Loucy (cell line): ENCODE measurements around the gene EPHB1.

Experiments
- CTCF ChIP-seq: fragments of 200-600 bp; sonication (generic); conservative IDR thresholded peaks from 2 replicates; pipeline ENCODE4 v1.5.1; 2014; ENCODE audit warnings: mild to moderate bottlenecking, antibody characterized with exemption, low read length
- EZH2phosphoT487 ChIP-seq: fragments of 200-600 bp; IDR thresholded peaks from 2 replicates; pipeline ENCODE4 v1.6.1; 2018; ENCODE audit warnings: antibody characterized with exemption, mild to moderate bottlenecking, moderate library complexity, borderline replicate concordance

DNA sequence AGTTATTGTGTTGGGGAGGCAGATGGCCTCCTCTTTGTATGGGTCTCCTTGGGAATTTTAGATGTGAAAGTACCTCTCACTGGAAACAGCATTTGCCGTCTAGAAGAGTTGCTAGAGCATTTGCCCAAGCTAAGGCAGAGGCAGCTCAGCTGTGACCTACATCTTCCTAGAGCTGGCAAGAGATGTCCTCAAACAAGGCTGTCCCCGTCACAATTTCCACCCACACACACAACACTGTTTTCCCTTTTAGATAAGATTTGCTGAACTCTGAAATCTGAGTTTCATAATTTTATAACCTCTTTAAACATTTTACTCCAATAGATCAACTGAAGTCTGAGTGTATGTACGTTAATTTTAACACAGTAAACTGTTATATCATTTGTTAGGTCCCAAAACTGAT lies 352.6 kb downstream of the EPHB1 start:
- no peak for TF ChIP-seq CTCF
- TF ChIP-seq EZH2phosphoT487 = no peak
